SU-DHL-6 (cell line): Measurements from ENCODE around the gene ITGB5.

Experiments used
- H2AFZ ChIP-seq: fragments of 200-600 bp; sonication (generic); 2 replicates; pipeline ENCODE4 v1.6.1; 2014; ENCODE audit warnings: low read depth, mild to moderate bottlenecking, moderate library complexity, mixed read lengths, antibody characterized with exemption, low read length; ENCODE audit not compliant: severe bottlenecking
- H3F3A ChIP-seq: fragments of 200-600 bp; shearing (Covaris generic); 2 replicates; pipeline ENCODE4 v1.6.0; 2016; ENCODE audit warnings: antibody characterized with exemption, mild to moderate bottlenecking; ENCODE audit not compliant: insufficient read depth
- H3K27ac ChIP-seq: fragments of 200-600 bp; sonication (generic); 2 replicates; pipeline ENCODE4 v1.5.1; 2016; ENCODE audit warnings: low read depth, mild to moderate bottlenecking, low read length, moderate library complexity, mixed read lengths
- H3K27me3 ChIP-seq: fragments of 200-600 bp; sonication (generic), shearing (Covaris generic); 2 replicates; pipeline ENCODE4 v1.6.0; 2014; ENCODE audit warnings: mild to moderate bottlenecking, low read length
- H3K36me3 ChIP-seq: fragments of 200-600 bp; sonication (generic); 2 replicates; pipeline ENCODE4 v1.6.1; 2014; ENCODE audit warnings: mild to moderate bottlenecking, low read length, mixed read lengths
- H3K4me2 ChIP-seq: fragments of 300-600, 200-600 bp; shearing (Covaris generic), sonication (generic); 2 replicates; pipeline ENCODE4 v1.6.0; 2014; ENCODE audit warnings: low read length, low read depth, mild to moderate bottlenecking; ENCODE audit not compliant: poor library complexity, severe bottlenecking
- H3K4me3 ChIP-seq: fragments of 200-600 bp; sonication (generic); 2 replicates; pipeline ENCODE4 v1.5.1; 2014; ENCODE audit warnings: antibody characterized with exemption, low read length, mild to moderate bottlenecking, mixed read lengths; ENCODE audit not compliant: insufficient read depth, poor library complexity, severe bottlenecking
- H3K79me2 ChIP-seq: fragments of 200-600 bp; sonication (generic); 2 replicates; pipeline ENCODE4 v1.6.1; 2014; ENCODE audit warnings: mild to moderate bottlenecking, low read length, moderate library complexity; ENCODE audit not compliant: insufficient read depth
- H3K9ac ChIP-seq: fragments of 200-600 bp; sonication (generic); 2 replicates; pipeline ENCODE4 v1.7.0; 2014; ENCODE audit warnings: mild to moderate bottlenecking, low read length
- H3K9me2 ChIP-seq: fragments of 200-600 bp; sonication (generic); replicated peaks from 2 replicates; pipeline ENCODE4 v1.6.1; 2014; ENCODE audit warnings: low read length; ENCODE audit not compliant: insufficient read depth
- H3K9me3 ChIP-seq: fragments of 200-600 bp; sonication (generic); 2 replicates; pipeline ENCODE4 v1.6.1; 2014; ENCODE audit warnings: low read length, mixed read lengths; ENCODE audit not compliant: insufficient read depth
- H4K20me1 ChIP-seq: fragments of 200-600 bp; sonication (generic); 2 replicates; pipeline ENCODE4 v1.6.1; 2014; ENCODE audit warnings: low read depth, mild to moderate bottlenecking, antibody characterized with exemption, low read length, moderate library complexity, mixed read lengths
- CTCF ChIP-seq: fragments of 200-600 bp; sonication (generic); IDR thresholded peaks from one replicate; pipeline ENCODE4 v1.5.1; 2017; ENCODE audit warnings: antibody characterized with exemption, mild to moderate bottlenecking, low read length, moderate library complexity; ENCODE audit not compliant: insufficient read depth, poor library complexity, severe bottlenecking
- EZH2phosphoT487 ChIP-seq: fragments of 200-600 bp; sonication (generic), shearing (Covaris generic); conservative IDR thresholded peaks from 2 replicates; pipeline ENCODE4 v1.6.1; 2018; ENCODE audit warnings: mild to moderate bottlenecking, antibody characterized with exemption, low read length, moderate library complexity, mixed read lengths

ITGB5 gene

GRCh38 chr3:124934577-124934976 is 47.4 kb upstream of the ITGB5 start, which contains the start of gene MUC13:
Gene MUC13 (minus strand): TSS chr3:124934751. CDS start chr3:124934712, 39 bp downstream.
- no peaks in the 10 kb centered on the region for H3K9me2 ChIP-seq
- H3K4me3 ChIP-seq: no peak within 1 kb of the TSS
- H3K27ac ChIP-seq: no peak within 1 kb of the TSS
- H3K4me2 ChIP-seq: no peak within 1 kb of the TSS
- H4K20me1 ChIP-seq: no peaks in the 10 kb centered on the region
- no peaks in the 10 kb centered on the region for H3F3A ChIP-seq
- no peaks in the 10 kb centered on the region for H3K79me2 ChIP-seq
- H2AFZ ChIP-seq: no peak within 1 kb of the TSS
- no peak for TF ChIP-seq CTCF
- TF ChIP-seq EZH2phosphoT487: no peak
- H3K36me3 ChIP-seq: no peaks in the 10 kb centered on the region
- H3K9me3 ChIP-seq: no peaks in the 10 kb centered on the region
- H3K9ac ChIP-seq: no peak within 1 kb of the TSS
- H3K27me3 ChIP-seq: no peaks in the 10 kb centered on the region

- no peak overlapping the region for H2AFZ ChIP-seq
- H3K9ac ChIP-seq: no peak overlapping the region
- no peak overlapping the region for H3K4me3 ChIP-seq
- TF ChIP-seq EZH2phosphoT487 (no peak), CTCF (peak; percentile 68)
- H3K36me3 ChIP-seq: no peaks in the 10 kb centered on the region
- no peak overlapping the region for H3K4me2 ChIP-seq
- H4K20me1 ChIP-seq: no peaks in the 10 kb centered on the region
- H3K27me3 ChIP-seq: no peaks in the 10 kb centered on the region
- H3K27ac ChIP-seq: no peak overlapping the region
- no peaks in the 10 kb centered on the region for H3K9me3 ChIP-seq
- no peaks in the 10 kb centered on the region for H3K9me2 ChIP-seq
- no peaks in the 10 kb centered on the region for H3K79me2 ChIP-seq
- H3F3A ChIP-seq: no peaks in the 10 kb centered on the region
These were observed 41.4 kb upstream of the ITGB5 start for GRCh38 chr3:124928333-124929202.

- Histone ChIP-seq H3K9me3 (no peaks in the 10 kb centered on the region), H3K9ac (no peak overlapping the region), H3K27ac (no peak overlapping the region), H3F3A (no peaks in the 10 kb centered on the region), H4K20me1 (no peaks in the 10 kb centered on the region), H3K9me2 (no peaks in the 10 kb centered on the region), H2AFZ (no peak overlapping the region), H3K79me2 (no peaks in the 10 kb centered on the region), H3K4me3 (no peak overlapping the region), H3K27me3 (no peaks in the 10 kb centered on the region), H3K36me3 (no peaks in the 10 kb centered on the region), H3K4me2 (no peak overlapping the region)
- TF ChIP-seq CTCF (no peak), EZH2phosphoT487 (no peak)
These were observed 40.4 kb upstream of the ITGB5 start for GRCh38 chr3:124927574-124928045.
